ENCODE results near the gene NPHP4. TPM values are rescaled to one million over a fixed set of nuclear protein-coding genes. Genes with fewer than 3 reads are reported as not detected.
"Not testable (repeated sequence)": the region's sequence is repeated elsewhere in the genome, so short reads cannot be mapped to it uniquely, and the experiment has no call there.

The NPHP4 gene
- total RNA-seq, 1 donor from 2014 or later: 16.1 TPM

DNA sequence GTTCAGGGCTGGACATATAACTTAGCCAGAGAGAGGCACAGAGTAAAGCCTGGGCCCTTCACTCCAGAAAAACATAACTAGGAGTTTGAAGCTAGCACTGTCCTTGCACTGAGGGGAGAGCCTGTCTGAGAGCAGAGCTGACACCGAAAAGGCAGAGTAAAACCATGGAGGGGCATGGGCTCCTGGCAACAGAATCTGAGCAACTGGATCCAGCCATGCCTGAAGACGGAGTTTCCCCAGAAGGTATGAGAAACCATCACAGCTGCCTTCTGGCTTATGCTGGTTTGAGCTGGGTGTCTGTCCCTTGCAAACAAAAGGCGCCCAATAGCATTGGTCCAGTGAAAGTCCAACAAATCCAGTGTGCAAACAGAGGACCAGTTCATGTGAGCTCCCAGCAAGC lies 137.5 kb downstream of the NPHP4 start:
- ATAC-seq (no peak), DNase-seq (no peak)
- Histone ChIP-seq H3K27ac (no peak overlapping the region), H3K27me3 (ENCODE audit: low read depth) (no peaks in the 10 kb centered on the region), H3K4me3 (no peak overlapping the region), H3K4me1 (no peaks in the 10 kb centered on the region), H3K36me3 (no peaks in the 10 kb centered on the region), H3K9me3 (no peaks in the 10 kb centered on the region)
- intact Hi-C loops (cut with DNase I): no loop called here
- TF ChIP-seq, protein P1, sequence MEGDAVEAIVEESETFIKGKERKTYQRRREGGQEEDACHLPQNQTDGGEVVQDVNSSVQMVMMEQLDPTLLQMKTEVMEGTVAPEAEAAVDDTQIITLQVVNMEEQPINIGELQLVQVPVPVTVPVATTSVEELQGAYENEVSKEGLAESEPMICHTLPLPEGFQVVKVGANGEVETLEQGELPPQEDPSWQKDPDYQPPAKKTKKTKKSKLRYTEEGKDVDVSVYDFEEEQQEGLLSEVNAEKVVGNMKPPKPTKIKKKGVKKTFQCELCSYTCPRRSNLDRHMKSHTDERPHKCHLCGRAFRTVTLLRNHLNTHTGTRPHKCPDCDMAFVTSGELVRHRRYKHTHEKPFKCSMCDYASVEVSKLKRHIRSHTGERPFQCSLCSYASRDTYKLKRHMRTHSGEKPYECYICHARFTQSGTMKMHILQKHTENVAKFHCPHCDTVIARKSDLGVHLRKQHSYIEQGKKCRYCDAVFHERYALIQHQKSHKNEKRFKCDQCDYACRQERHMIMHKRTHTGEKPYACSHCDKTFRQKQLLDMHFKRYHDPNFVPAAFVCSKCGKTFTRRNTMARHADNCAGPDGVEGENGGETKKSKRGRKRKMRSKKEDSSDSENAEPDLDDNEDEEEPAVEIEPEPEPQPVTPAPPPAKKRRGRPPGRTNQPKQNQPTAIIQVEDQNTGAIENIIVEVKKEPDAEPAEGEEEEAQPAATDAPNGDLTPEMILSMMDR (IDR thresholded peaks at IDR 0.05): no peak

DNA sequence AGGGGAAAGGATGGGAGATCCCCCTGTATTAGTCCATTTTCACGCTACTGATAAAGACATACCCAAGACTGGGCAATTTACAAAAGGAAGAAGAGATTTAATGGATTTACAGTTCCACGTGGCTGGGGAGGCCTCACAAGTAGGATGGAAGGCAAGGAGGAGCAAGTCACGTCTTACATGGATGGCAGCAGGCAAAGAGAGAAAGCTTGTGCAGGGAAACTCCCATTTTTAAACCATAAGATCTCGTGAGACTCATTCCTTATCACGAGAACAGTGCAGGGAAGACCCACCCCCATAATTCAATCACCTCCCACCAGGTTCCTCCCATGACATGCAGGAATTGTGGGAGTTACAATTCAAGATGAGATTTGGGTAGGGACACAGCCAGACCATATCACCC lies 138.4 kb downstream of the NPHP4 start:
- DNase-seq; H3K36me3 ChIP-seq; H3K27ac ChIP-seq; intact Hi-C loops (cut with DNase I); H3K4me3 ChIP-seq; ATAC-seq; H3K4me1 ChIP-seq; H3K27me3 ChIP-seq (ENCODE audit: low read depth); H3K9me3 ChIP-seq: not testable (repeated sequence)

DNA sequence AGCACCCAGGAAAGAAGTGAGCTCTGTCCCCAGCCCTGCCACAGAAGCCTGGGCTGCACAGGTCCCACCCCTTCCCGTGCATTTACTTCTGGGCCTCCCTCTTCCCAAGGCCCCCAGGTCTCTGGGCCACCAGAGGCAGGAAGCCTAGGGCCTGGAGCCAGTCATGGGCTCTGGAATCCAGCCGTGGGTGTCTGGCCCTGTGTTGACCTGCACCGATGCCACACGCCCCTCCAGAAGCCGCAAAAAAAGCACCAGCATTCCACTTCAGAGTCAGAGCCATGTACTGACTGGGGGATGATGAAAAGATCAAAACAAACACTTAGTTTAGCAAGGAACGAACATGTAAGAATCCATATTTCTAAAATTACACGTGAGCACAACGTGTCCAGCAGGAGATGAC lies 141.7 kb downstream of the NPHP4 start:
- H3K9me3 ChIP-seq: no peaks in the 10 kb centered on the region
- peaks cover 17% of the 10 kb centered on the region for H3K27me3 ChIP-seq (ENCODE audit: low read depth)
- H3K27ac ChIP-seq: no peak overlapping the region
- TF ChIP-seq, protein P1 (IDR thresholded peaks at IDR 0.05): no peak
- intact Hi-C loops (cut with DNase I): no loop called here
- DNase-seq (no peak), ATAC-seq (no peak)
- no peaks in the 10 kb centered on the region for H3K36me3 ChIP-seq
- no peak overlapping the region for H3K4me3 ChIP-seq
- no peaks in the 10 kb centered on the region for H3K4me1 ChIP-seq

DNA sequence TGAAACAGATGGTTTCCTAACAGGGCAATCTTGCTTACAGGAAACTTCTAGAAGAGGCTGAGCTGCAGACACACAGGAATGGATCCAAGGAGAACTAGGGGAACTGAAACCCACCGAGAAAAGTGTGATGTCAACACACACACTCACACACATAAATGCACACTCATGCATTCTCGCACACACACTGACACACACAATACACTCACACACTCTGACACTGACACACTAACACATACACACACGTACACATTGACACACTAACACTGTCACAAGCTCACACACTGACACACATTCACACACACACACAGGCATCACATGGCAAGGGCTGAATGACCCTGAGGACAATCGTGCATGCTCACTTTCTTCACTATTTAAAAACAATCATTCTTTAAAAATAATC lies 142.7 kb downstream of the NPHP4 start:
- no peak overlapping the region for H3K27ac ChIP-seq
- H3K9me3 ChIP-seq: no peaks in the 10 kb centered on the region
- TF ChIP-seq, protein P1 (IDR thresholded peaks at IDR 0.05): no peak
- DNase-seq (no peak), ATAC-seq (no peak)
- H3K4me3 ChIP-seq: no peak overlapping the region
- H3K4me1 ChIP-seq: no peaks in the 10 kb centered on the region
- no peaks in the 10 kb centered on the region for H3K36me3 ChIP-seq
- intact Hi-C loops (cut with DNase I): no loop called here
- peaks cover 17% of the 10 kb centered on the region for H3K27me3 ChIP-seq (ENCODE audit: low read depth)

DNA sequence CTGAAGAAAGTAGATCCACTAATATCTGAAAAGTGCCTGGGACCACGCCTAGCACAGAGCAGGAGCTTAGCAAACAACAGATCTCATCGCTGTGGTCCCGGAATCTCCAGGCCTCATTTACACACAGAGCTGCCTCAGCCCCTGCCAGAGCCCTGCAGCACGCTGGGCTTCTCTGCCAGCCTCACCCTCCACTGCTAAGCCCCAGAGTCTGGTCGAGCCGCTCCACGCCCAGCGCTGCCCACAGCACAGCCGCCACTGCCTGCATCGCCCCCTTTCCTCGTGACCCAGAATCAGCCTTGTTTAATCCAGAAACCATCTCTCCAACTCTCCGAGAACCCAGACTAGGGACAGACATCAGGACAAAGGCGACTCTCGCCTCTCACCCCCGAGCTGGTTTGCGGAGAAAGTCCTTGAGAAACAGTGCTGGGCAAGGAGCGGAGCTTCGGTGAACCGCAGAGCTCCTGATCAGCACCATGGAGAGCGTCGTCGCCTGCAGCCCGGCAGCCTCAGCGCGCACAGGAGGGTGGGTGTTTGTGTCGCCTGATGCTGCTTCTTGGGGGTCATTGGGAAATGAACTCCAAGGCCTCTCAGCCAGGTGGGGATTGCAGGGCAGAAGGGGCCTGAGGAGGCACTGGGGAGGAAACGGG lies 145.1 kb downstream of the NPHP4 start:
- Histone ChIP-seq H3K27me3 (ENCODE audit: low read depth) (peaks cover 26% of the 10 kb centered on the region), H3K4me3 (no peak overlapping the region), H3K9me3 (no peaks in the 10 kb centered on the region), H3K4me1 (no peaks in the 10 kb centered on the region), H3K36me3 (no peaks in the 10 kb centered on the region), H3K27ac (no peak overlapping the region)
- ATAC-seq: no peak
- intact Hi-C loops (cut with DNase I): no loop called here
- TF ChIP-seq, protein P1 (IDR thresholded peaks at IDR 0.05): no peak
- no peak for DNase-seq

DNA sequence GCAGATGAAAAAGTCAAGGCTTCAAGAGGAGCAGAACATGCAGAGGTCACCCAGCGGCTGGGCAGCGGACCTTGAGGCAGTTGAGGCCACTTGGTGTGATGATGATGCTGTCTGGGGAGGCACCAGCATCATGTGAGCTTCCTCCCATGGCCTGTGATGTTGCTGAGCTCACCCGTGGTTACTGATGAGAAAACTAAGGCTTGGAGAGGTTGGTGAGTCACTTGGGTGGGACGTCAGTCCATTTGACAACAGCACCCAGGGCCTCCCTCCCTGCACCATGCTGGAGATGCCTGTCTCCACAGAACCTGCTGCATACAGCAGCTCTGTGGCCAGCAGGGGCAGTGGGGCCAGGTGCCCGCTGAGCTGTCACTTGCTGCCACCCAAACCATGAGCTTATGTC lies 146.8 kb downstream of the NPHP4 start:
- ATAC-seq (no peak), DNase-seq (no peak)
- Histone ChIP-seq H3K36me3 (no peaks in the 10 kb centered on the region), H3K27me3 (ENCODE audit: low read depth) (peaks cover 32% of the 10 kb centered on the region), H3K9me3 (no peaks in the 10 kb centered on the region), H3K27ac (no peak overlapping the region), H3K4me1 (no peaks in the 10 kb centered on the region), H3K4me3 (no peak overlapping the region)
- intact Hi-C loops (cut with DNase I): no loop called here
- TF ChIP-seq, protein P1 (IDR thresholded peaks at IDR 0.05): no peak
